ENCODE data around the gene NFASC. TPM values are rescaled to one million over a fixed set of nuclear protein-coding genes. Genes with fewer than 3 reads are reported as not detected.

Gene NFASC
- total and polyA plus RNA-seq, 2 donors (not counting 3 experiments of a cell fraction or from before 2014, with no cell fraction given): not detected

GRCh38 chr1:205068001-205068400, 197.3 kb downstream of the NFASC start:
- BruUV-seq (replicated peaks): no TSS peak

More at GRCh38 chr1:205068001-205068400, 197.3 kb downstream of the NFASC start:
- no peak for DNase-seq (ENCODE audit: low read depth, low spot score)
- Histone ChIP-seq H4K20me1 (replicated peaks; ENCODE audit: control insufficient read depth, extremely low read depth, insufficient read depth, low read length) (no peaks in the 10 kb centered on the region), H3K27me3 (ENCODE audit: control insufficient read depth in 2 of 2, insufficient read depth in 2 of 2, low read length in 2 of 2) (no peaks in the 10 kb centered on the region), H3K27ac (ENCODE audit: insufficient read depth, low read depth, low read length) (no peak overlapping the region), H3K79me2 (ENCODE audit: control insufficient read depth, insufficient read depth, low read length) (no peaks in the 10 kb centered on the region), H3K4me2 (ENCODE audit: insufficient read depth, low read length) (no peak overlapping the region), H3K9me3 (replicated peaks; ENCODE audit: control insufficient read depth, insufficient read depth, low read length) (no peaks in the 10 kb centered on the region), H3K4me1 (ENCODE audit: control insufficient read depth, extremely low read depth, insufficient read depth, low read length) (no peaks in the 10 kb centered on the region), H3K9ac (replicated peaks; ENCODE audit: extremely low read depth, insufficient read depth, low read length) (no peak overlapping the region), H3K36me3 (ENCODE audit: control insufficient read depth in 2 of 2, extremely low read depth in 1 of 2, insufficient read depth in 2 of 2, low read length in 2 of 2) (no peaks in the 10 kb centered on the region), H2AFZ (ENCODE audit: low read depth, low read length) (no peak overlapping the region), H3K4me3 (replicated peaks in 1 of 3; ENCODE audit: insufficient read depth in 1 of 3, low read depth in 1 of 3, low read length in 3 of 3) (no peak overlapping the region), H3K9me1 (replicated peaks; ENCODE audit: control insufficient read depth, extremely low read depth, insufficient read depth, low read length) (no peaks in the 10 kb centered on the region)
- dilution Hi-C loops (cut with MboI; ENCODE audit: extremely low pct_ligation_motif_present, low sequenced_read_pairs) (no loop called here), intact Hi-C loops (cut with micrococcal nuclease) (no loop called here)
- TF ChIP-seq POLR2A (IDR thresholded peaks at IDR 0.05; ENCODE audit: low read depth, low read length) (no peak), FOS (IDR thresholded peaks at IDR 0.05; ENCODE audit: borderline replicate concordance, insufficient read depth, low read length) (no peak), JUN (IDR thresholded peaks at IDR 0.05; ENCODE audit: borderline replicate concordance, insufficient read depth, insufficient read length, low read depth) (no peak), MAX (IDR thresholded peaks at IDR 0.05; ENCODE audit: insufficient read depth, insufficient read length) (no peak), CTCF (IDR thresholded peaks at IDR 0.05; ENCODE audit: extremely low read depth in 1 of 2, insufficient read depth in 1 of 2, low read depth in 1 of 2, low read length in 2 of 2) (no peak), MYC (IDR thresholded peaks at IDR 0.05; ENCODE audit: low read depth, low read length) (no peak), POLR2AphosphoS5 (IDR thresholded peaks at IDR 0.05; ENCODE audit: insufficient read depth, low read depth, low read length) (no peak), GATA2 (IDR thresholded peaks at IDR 0.05; ENCODE audit: insufficient read depth, insufficient read length, low read depth, low read length) (no peak), EZH2 (IDR thresholded peaks at IDR 0.05; ENCODE audit: borderline replicate concordance, low read depth, low read length, severe bottlenecking) (no peak)
- CTCF ChIA-PET: interaction anchor here (1.2 to 2.2 kb wide), 2 partner anchors 188 to 261 kb away, joined by 3 to 9 read pairs; no protein-coding TSS in a partner anchor
- no peak for FAIRE-seq
- POLR2A ChIA-PET: no interaction called here
